Umbilical cord (tissue), 2 donors: ENCODE data around the gene KRTAP5-11. TPM values are rescaled to one million over a fixed set of nuclear protein-coding genes. Genes with fewer than 3 reads are reported as not detected.
"Not testable (repeated sequence)": the region's sequence is repeated elsewhere in the genome, so short reads cannot be mapped to it uniquely, and the experiment has no call there.

ENCODE experiments used
- DNase-seq: peaks from one replicate; pipeline ENCODE4 v3.0.0-alpha.2; 2015; ENCODE audit warnings: low spot score
- total RNA-seq: library from RNA; depleted of rRNA; stranded (reverse); fragments of >200 nt; gene quantifications from one replicate; pipeline ENCODE4 v1.2.3, GENCODE V29; 2014; ENCODE audit warnings: low replicate concordance; ENCODE audit not compliant: insufficient read depth

The KRTAP5-11 gene
- total RNA-seq, 1 donor from 2014 or later, result 8.9 TPM

GRCh38 chr11:71556018-71556417 is 26.7 kb downstream of the KRTAP5-11 start:
- no peak for DNase-seq

- DNase-seq, result no peak
These were observed 27.2 kb downstream of the KRTAP5-11 start for GRCh38 chr11:71555508-71555907.

- no peak for DNase-seq
These were observed 27.7 kb downstream of the KRTAP5-11 start for GRCh38 chr11:71554996-71555395.

- no peak for DNase-seq
These were observed 31.0 kb downstream of the KRTAP5-11 start for GRCh38 chr11:71551711-71552110.

GRCh38 chr11:71548716-71549151 is 33.9 kb downstream of the KRTAP5-11 start:
- no peak for DNase-seq

- DNase-seq, result no peak
These were observed 34.6 kb downstream of the KRTAP5-11 start, which contains the start of gene KRTAP5-9 for GRCh38 chr11:71548120-71548519. Gene KRTAP5-9, plus strand, starts transcription at chr11:71548420. Its CDS starts 238 bp downstream, at chr11:71548658.

GRCh38 chr11:71545405-71545966 is 37.2 kb downstream of the KRTAP5-11 start:
- DNase-seq, result no peak

GRCh38 chr11:71544525-71545214 is 38.0 kb downstream of the KRTAP5-11 start:
- DNase-seq, result no peak

GRCh38 chr11:71543866-71544265 is 38.8 kb downstream of the KRTAP5-11 start:
- no peak for DNase-seq

GRCh38 chr11:71542879-71543777 is 39.5 kb downstream of the KRTAP5-11 start:
- no peak for DNase-seq

- DNase-seq, result no peak
These were observed 40.3 kb downstream of the KRTAP5-11 start for GRCh38 chr11:71542382-71542781.

- DNase-seq, result not testable (repeated sequence)
These were observed 42.0 kb downstream of the KRTAP5-11 start for GRCh38 chr11:71540521-71541304.

- not testable (repeated sequence) for DNase-seq
These were observed 42.7 kb downstream of the KRTAP5-11 start for GRCh38 chr11:71539971-71540370.

GRCh38 chr11:71539017-71539416 is 43.7 kb downstream of the KRTAP5-11 start:
- no peak for DNase-seq

GRCh38 chr11:71538666-71538990 is 44.0 kb downstream of the KRTAP5-11 start:
- peak; percentile 49 for DNase-seq

GRCh38 chr11:71537977-71538665 is 44.6 kb downstream of the KRTAP5-11 start, which contains the start of gene KRTAP5-8:
Gene KRTAP5-8, plus strand, starts transcription at chr11:71538025. Its CDS starts 31 bp downstream, at chr11:71538056.
- peak; percentile 5 for DNase-seq

- no peak for DNase-seq
These were observed 45.1 kb downstream of the KRTAP5-11 start for GRCh38 chr11:71537537-71537936.

GRCh38 chr11:71535825-71536224 is 46.9 kb downstream of the KRTAP5-11 start:
- no peak for DNase-seq

- DNase-seq, result peak; percentile 11
These were observed 47.7 kb downstream of the KRTAP5-11 start for GRCh38 chr11:71534711-71535608.
